CD4-positive, CD25-positive, alpha-beta regulatory T cell (primary cell): Measurements from ENCODE around the gene IL21. TPM values are rescaled to one million over a fixed set of nuclear protein-coding genes. Genes with fewer than 3 reads are reported as not detected.

Experiments used
- ATAC-seq, 2 donors: fragments of 150-1000 bp; cut with Tn5 transposase; one replicate each; pipeline ENCODE4 v1.10.0; 2021; ENCODE audit warnings: low read depth in 2 of 2, moderate number of reproducible peaks in 2 of 2, moderate library complexity in 1 of 2
- DNase-seq, 3 donors: peaks; one replicate each; pipeline versions ENCODE4 v3.0.0 to v3.0.0-alpha.2; 2012 to 2022; ENCODE audit warnings: mixed read lengths in 1 of 3
- H3K27ac ChIP-seq: one replicate; pipeline ENCODE4 v1.7.0; 2013; ENCODE audit warnings: mild to moderate bottlenecking, low read length; ENCODE audit not compliant: insufficient read depth, poor library complexity, severe bottlenecking
- H3K27me3 ChIP-seq: one replicate; pipeline ENCODE4 v1.7.0; 2013; ENCODE audit warnings: low read length; ENCODE audit not compliant: control insufficient read depth, insufficient read depth
- H3K36me3 ChIP-seq: one replicate; pipeline ENCODE4 v1.7.0; 2013; ENCODE audit warnings: mild to moderate bottlenecking, low read length, moderate library complexity; ENCODE audit not compliant: control insufficient read depth, insufficient read depth
- H3K4me1 ChIP-seq: 2 replicates; pipeline ENCODE4 v1.7.0; 2013; ENCODE audit warnings: mild to moderate bottlenecking, low read length; ENCODE audit not compliant: insufficient read depth, control insufficient read depth, poor library complexity, severe bottlenecking
- H3K4me3 ChIP-seq: one replicate; pipeline ENCODE4 v1.7.0; 2013; ENCODE audit warnings: low read depth, mild to moderate bottlenecking, low read length, moderate library complexity
- H3K9me3 ChIP-seq, 2 experiments: 1 replicate in 1 of 2; 2 replicates in 1 of 2; pipeline ENCODE4 v1.7.0; 2013; ENCODE audit warnings: low read length in 2 of 2, mild to moderate bottlenecking in 1 of 2, moderate library complexity in 1 of 2; ENCODE audit not compliant: control insufficient read depth in 2 of 2
- H3K27ac Mint-ChIP-seq, 3 donors: one replicate each; pipeline ENCODE4 v1.8.0; 2020 to 2022; ENCODE audit warnings: mild to moderate bottlenecking in 3 of 3, mixed read lengths in 3 of 3, moderate library complexity in 2 of 3
- H3K27me3 Mint-ChIP-seq: one replicate; pipeline ENCODE4 v1.8.0; 2022; ENCODE audit warnings: mild to moderate bottlenecking, mixed read lengths
- H3K36me3 Mint-ChIP-seq: one replicate; pipeline ENCODE4 v1.8.0; 2020; ENCODE audit warnings: mixed read lengths
- H3K4me1 Mint-ChIP-seq, 4 donors: one replicate each; pipeline ENCODE4 v1.8.0; 2020 to 2022; ENCODE audit warnings: mixed read lengths in 4 of 4, mild to moderate bottlenecking in 1 of 4
- H3K4me3 Mint-ChIP-seq, 4 donors: one replicate each; pipeline ENCODE4 v1.8.0; 2020 to 2022; ENCODE audit warnings: mild to moderate bottlenecking in 4 of 4, mixed read lengths in 4 of 4, moderate library complexity in 3 of 4
- H3K9me3 Mint-ChIP-seq, 7 donors: one replicate each; pipeline ENCODE4 v1.8.0; 2020 to 2022; ENCODE audit warnings: mixed read lengths in 7 of 7, mild to moderate bottlenecking in 3 of 7, moderate library complexity in 2 of 7
- polyA plus RNA-seq, 4 donors: library from polyadenylated mRNA; unstranded; fragments of 300-500 nt; fragmentation: Illumina TruSeq; gene quantifications; one replicate each; pipeline ENCODE4 v1.2.3, GENCODE V29; 2021
- total RNA-seq: library from RNA; stranded (reverse); gene quantifications from one replicate; pipeline ENCODE4 v1.2.3, GENCODE V29; 2022

Gene IL21
- total and polyA plus RNA-seq, 5 donors from 2014 or later: 0.15 to 0.20 TPM; not detected in 3

DNA sequence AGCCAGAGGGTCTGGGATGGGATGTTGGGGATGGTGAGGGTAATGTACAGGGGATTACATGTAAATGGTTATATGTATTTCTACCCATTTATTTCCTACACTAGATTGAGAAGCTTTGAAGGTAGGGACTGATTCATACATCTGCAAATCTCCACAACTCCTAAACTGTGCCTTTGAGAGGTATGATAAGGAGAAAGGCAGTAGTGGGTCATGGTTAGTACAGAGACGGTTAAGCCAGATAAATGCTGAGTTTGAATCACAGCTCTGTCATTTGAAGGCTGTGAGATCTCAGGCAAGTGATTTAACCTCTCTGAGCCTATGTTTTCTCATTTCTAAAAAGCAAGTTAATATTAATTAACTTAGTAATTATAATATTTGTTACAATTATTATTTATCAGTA lies 29.3 kb upstream of the IL21 start:
- Mint-ChIP-seq H3K27me3 (no peaks in the 10 kb centered on the region), H3K4me3 (no peak overlapping the region), H3K4me1 (no peaks in the 10 kb centered on the region), H3K9me3 (peaks cover 0 to 7% (median 0%) of the 10 kb centered on the region in 7 donors), H3K36me3 (peaks cover 4% of the 10 kb centered on the region), H3K27ac (peak overlapping the region in 1 of 3 donors; percentile 14)
- H3K27me3 ChIP-seq: peaks cover 3% of the 10 kb centered on the region
- DNase-seq (no peak), ATAC-seq (no peak)
- no peaks in the 10 kb centered on the region for H3K36me3 ChIP-seq
- no peak overlapping the region for H3K4me3 ChIP-seq
- H3K27ac ChIP-seq: no peak overlapping the region
- H3K9me3 ChIP-seq: no peaks in the 10 kb centered on the region
- H3K4me1 ChIP-seq: no peaks in the 10 kb centered on the region

DNA sequence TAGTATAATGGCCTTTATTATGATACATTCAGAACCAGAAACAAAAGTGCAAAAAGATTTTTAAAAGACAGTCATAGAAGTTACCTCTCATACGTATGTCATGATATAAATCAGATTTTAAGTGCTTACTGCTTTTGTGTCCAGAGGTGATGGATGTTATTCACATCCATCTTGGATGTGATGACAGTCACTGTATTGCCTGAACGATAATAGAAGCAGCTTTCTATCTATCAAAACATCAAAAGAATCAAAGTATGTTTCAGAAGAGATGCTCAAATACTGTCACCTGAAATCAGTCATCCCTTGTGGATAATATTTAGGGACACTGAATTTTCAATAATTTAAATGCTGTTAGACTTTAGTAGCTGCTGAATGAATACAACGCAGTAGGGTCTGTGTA lies 26.8 kb upstream of the IL21 start:
- Histone ChIP-seq H3K4me1 (no peaks in the 10 kb centered on the region), H3K9me3 (no peaks in the 10 kb centered on the region), H3K27ac (no peak overlapping the region), H3K4me3 (no peak overlapping the region), H3K36me3 (no peaks in the 10 kb centered on the region), H3K27me3 (peaks cover 3% of the 10 kb centered on the region)
- ATAC-seq (no peak), DNase-seq (no peak)
- H3K27me3 Mint-ChIP-seq: no peaks in the 10 kb centered on the region
- H3K36me3 Mint-ChIP-seq: peaks cover 4% of the 10 kb centered on the region
- H3K27ac Mint-ChIP-seq: no peak overlapping the region
- H3K9me3 Mint-ChIP-seq: peaks cover 0 to 8% (median 0%) of the 10 kb centered on the region in 7 donors
- no peaks in the 10 kb centered on the region for H3K4me1 Mint-ChIP-seq
- H3K4me3 Mint-ChIP-seq: no peak overlapping the region

GRCh38 chr4:122643257-122643656 lies 22.4 kb upstream of the IL21 start:
- Histone ChIP-seq H3K9me3 (no peaks in the 10 kb centered on the region), H3K4me1 (no peaks in the 10 kb centered on the region), H3K27ac (no peak overlapping the region), H3K27me3 (peaks cover 3% of the 10 kb centered on the region), H3K36me3 (no peaks in the 10 kb centered on the region), H3K4me3 (no peak overlapping the region)
- H3K27me3 Mint-ChIP-seq: no peaks in the 10 kb centered on the region
- H3K4me1 Mint-ChIP-seq: no peaks in the 10 kb centered on the region
- H3K27ac Mint-ChIP-seq: no peak overlapping the region
- DNase-seq (no peak), ATAC-seq (no peak)
- no peaks in the 10 kb centered on the region for H3K36me3 Mint-ChIP-seq
- H3K4me3 Mint-ChIP-seq: no peak overlapping the region
- peaks cover 0 to 3% (median 0%) of the 10 kb centered on the region in 7 donors for H3K9me3 Mint-ChIP-seq

DNA sequence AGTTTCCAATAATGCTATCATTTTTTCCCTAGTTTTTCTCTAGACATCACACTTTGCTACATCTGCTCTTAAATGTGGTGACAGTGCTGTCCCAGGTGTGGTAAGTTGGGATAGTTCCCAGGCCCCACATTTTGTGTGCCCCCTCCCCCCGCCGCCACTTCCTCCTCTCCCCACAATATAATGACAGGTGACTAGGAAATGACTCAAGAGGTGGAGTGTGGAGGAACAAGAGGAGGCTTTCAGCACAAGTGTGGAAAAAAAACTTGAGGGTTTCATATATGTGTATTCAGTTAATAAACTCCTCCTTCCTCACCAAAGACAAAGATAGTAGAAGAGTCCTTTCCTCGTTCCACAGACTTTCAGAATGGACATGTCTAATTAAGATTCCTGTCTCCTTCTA lies 18.3 kb upstream of the IL21 start:
- peaks cover 0 to 2% (median 0%) of the 10 kb centered on the region in 7 donors for H3K9me3 Mint-ChIP-seq
- Histone ChIP-seq H3K27ac (no peak overlapping the region), H3K27me3 (no peaks in the 10 kb centered on the region), H3K36me3 (no peaks in the 10 kb centered on the region), H3K4me3 (no peak overlapping the region), H3K9me3 (no peaks in the 10 kb centered on the region), H3K4me1 (peaks cover 4% of the 10 kb centered on the region)
- H3K4me1 Mint-ChIP-seq: peaks cover 2 to 9% (median 4%) of the 10 kb centered on the region in 4 donors
- H3K27me3 Mint-ChIP-seq: no peaks in the 10 kb centered on the region
- H3K36me3 Mint-ChIP-seq: no peaks in the 10 kb centered on the region
- ATAC-seq (no peak), DNase-seq (no peak)
- no peak overlapping the region for H3K27ac Mint-ChIP-seq
- no peak overlapping the region for H3K4me3 Mint-ChIP-seq

DNA sequence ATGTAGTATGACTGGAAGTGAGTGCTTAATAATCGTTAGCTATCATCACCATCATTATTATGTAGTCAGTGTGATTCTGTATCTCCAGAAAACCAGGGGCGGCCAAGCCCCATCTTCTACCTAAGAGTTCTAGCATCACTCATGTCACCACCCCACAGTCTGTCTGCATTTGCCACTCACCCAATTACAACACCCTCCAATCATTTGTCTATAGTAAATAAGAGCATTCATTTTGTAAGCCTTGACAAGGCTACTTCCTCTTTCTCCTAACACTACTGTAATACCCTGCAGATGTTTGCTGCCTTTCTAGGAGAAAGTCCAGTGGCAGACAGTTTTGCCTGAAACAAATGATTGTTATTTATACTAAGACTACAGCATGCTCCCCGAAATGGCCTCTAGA lies 15.8 kb upstream of the IL21 start:
- H3K27me3 Mint-ChIP-seq: no peaks in the 10 kb centered on the region
- H3K4me1 Mint-ChIP-seq: peaks cover 2 to 9% (median 4%) of the 10 kb centered on the region in 4 donors
- H3K9me3 ChIP-seq: no peaks in the 10 kb centered on the region
- no peak overlapping the region for H3K4me3 Mint-ChIP-seq
- no peaks in the 10 kb centered on the region for H3K27me3 ChIP-seq
- H3K36me3 ChIP-seq: no peaks in the 10 kb centered on the region
- H3K36me3 Mint-ChIP-seq: no peaks in the 10 kb centered on the region
- DNase-seq (no peak), ATAC-seq (no peak)
- H3K4me3 ChIP-seq: no peak overlapping the region
- H3K9me3 Mint-ChIP-seq: peaks cover 0 to 3% (median 0%) of the 10 kb centered on the region in 7 donors
- H3K27ac Mint-ChIP-seq: no peak overlapping the region
- no peak overlapping the region for H3K27ac ChIP-seq
- H3K4me1 ChIP-seq: peaks cover 4% of the 10 kb centered on the region

GRCh38 chr4:122635205-122635604 lies 14.3 kb upstream of the IL21 start:
- H3K27ac Mint-ChIP-seq: peak overlapping the region in 2 of 3 donors; percentile 3 to 76

GRCh38 chr4:122633211-122633610 lies 12.3 kb upstream of the IL21 start:
- Histone ChIP-seq H3K4me1 (peaks cover 4% of the 10 kb centered on the region), H3K27ac (no peak overlapping the region), H3K36me3 (no peaks in the 10 kb centered on the region), H3K27me3 (no peaks in the 10 kb centered on the region), H3K4me3 (no peak overlapping the region), H3K9me3 (no peaks in the 10 kb centered on the region)
- no peak for DNase-seq
- H3K36me3 Mint-ChIP-seq: no peaks in the 10 kb centered on the region
- H3K27me3 Mint-ChIP-seq: no peaks in the 10 kb centered on the region
- H3K9me3 Mint-ChIP-seq: peaks cover 0 to 4% (median 0%) of the 10 kb centered on the region in 7 donors
- H3K4me3 Mint-ChIP-seq: no peak overlapping the region
- no peak for ATAC-seq
- H3K4me1 Mint-ChIP-seq: peaks cover 2 to 9% (median 4%) of the 10 kb centered on the region in 4 donors
- no peak overlapping the region for H3K27ac Mint-ChIP-seq

More at GRCh38 chr4:122635205-122635604, 14.3 kb upstream of the IL21 start:
- peaks cover 4% of the 10 kb centered on the region for H3K4me1 ChIP-seq
- Mint-ChIP-seq H3K4me3 (peak overlapping the region in 1 of 4 donors; percentile 81), H3K9me3 (peaks cover 0 to 4% (median 0%) of the 10 kb centered on the region in 7 donors), H3K36me3 (no peaks in the 10 kb centered on the region), H3K4me1 (peaks cover 2 to 9% (median 4%) of the 10 kb centered on the region in 4 donors), H3K27me3 (no peaks in the 10 kb centered on the region)
- no peak overlapping the region for H3K27ac ChIP-seq
- ATAC-seq: peak in 1 of 2 donors; percentile 34
- H3K36me3 ChIP-seq: no peaks in the 10 kb centered on the region
- H3K9me3 ChIP-seq: no peaks in the 10 kb centered on the region
- no peaks in the 10 kb centered on the region for H3K27me3 ChIP-seq
- peak in 1 of 3 donors; percentile 8 for DNase-seq
- peak overlapping the region; percentile 33 for H3K4me3 ChIP-seq

- Histone ChIP-seq H3K9me3 (no peaks in the 10 kb centered on the region), H3K4me3 (no peak overlapping the region), H3K27me3 (no peaks in the 10 kb centered on the region), H3K4me1 (peaks cover 4% of the 10 kb centered on the region), H3K36me3 (no peaks in the 10 kb centered on the region), H3K27ac (no peak overlapping the region)
- Mint-ChIP-seq H3K4me3 (no peak overlapping the region), H3K36me3 (no peaks in the 10 kb centered on the region), H3K27ac (no peak overlapping the region), H3K9me3 (peaks cover 0 to 4% (median 0%) of the 10 kb centered on the region in 7 donors), H3K4me1 (peaks cover 2 to 9% (median 4%) of the 10 kb centered on the region in 4 donors), H3K27me3 (no peaks in the 10 kb centered on the region)
- DNase-seq (peak in 1 of 3 donors; percentile 2), ATAC-seq (no peak)
Measured at GRCh38 chr4:122632396-122633143, 11.7 kb upstream of the IL21 start.
